HG03558 (cell line): ENCODE results near the gene EZH2.
A peak's percentile ranks its signal among the peaks of the same experiment; 100 is the strongest.

ENCODE experiments used
- ATAC-seq: cut with Tn5 transposase; IDR thresholded peaks from one replicate; pipeline ENCODE4 v1.9.1; 2021; ENCODE audit warnings: moderate number of reproducible peaks; ENCODE audit not compliant: unreplicated experiment; ENCODE audit errors: extremely low read depth

EZH2 gene

DNA sequence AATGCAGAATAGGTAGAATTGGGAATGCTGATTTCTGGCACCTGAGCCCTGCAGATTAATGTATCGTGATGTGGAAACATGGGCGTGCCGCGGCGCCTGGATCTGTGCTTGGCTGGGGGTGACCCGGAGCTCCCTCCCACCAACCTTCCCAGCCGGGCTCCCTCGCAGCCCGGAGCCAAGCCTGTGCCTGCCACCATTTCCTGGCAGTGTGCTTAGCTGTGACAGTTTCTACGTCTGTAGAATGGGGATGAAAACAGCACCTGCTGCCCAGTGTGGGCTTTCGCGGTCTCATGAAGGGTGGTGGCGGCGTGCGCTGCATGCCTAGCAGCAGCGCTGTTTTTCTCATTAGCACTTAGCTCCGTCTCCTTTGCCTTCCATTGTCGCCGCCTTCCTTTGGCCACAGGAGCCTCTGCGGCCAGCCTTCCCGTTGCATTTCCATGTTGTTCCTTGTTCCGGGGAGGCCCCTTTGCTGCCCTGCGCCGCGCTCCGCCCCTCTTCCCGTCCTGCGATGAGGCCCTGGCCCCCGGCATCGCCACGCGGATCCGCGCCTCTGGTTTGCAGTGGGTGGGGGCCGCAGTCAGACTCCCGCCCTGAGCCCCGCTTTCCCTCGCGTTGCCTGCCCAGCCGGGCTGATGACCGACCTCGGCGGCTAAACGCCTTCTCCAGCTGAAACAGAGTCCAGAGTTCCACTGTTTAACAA lies 101.2 kb downstream of the EZH2 start:
- no peak for ATAC-seq

DNA sequence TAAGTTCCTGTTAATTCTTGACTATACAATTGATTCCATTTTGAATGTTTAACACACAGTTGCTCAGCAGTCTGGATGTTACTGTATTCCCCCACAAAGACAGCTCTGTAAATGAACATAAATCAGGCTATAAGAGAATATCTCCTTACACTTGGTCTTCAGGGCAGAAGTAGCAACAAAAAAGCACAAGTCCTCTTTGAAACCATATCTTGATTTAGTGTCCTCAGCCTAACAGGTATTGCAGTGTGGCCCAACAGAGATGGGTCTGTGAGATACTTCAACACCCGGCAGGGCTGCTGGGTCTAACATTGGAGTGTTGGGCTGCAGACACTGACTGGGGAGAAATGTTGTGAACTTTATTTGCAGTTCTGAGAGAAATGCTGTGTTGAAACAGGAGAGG lies 109.6 kb downstream of the EZH2 start:
- ATAC-seq, result no peak

DNA sequence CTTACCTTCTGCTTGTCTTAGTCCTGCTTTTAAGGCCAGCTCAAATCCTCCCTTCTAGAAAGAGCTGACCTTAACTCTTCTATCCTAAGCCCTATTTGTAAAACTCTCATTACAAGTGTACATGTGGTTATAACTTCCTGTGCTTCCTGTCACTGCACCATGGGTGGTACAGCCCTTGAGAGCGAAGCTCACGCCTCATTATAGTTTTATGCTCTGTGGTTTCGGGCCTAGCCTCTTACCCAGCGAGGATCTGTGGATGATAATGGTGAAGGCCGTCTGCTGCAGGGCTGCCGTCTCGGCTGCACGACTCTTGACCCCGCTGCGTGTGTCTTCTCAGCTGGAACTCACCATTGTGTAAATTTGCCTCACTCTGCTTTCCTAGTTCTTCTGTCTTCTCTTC lies 110.8 kb downstream of the EZH2 start:
- peak; percentile 88 for ATAC-seq

DNA sequence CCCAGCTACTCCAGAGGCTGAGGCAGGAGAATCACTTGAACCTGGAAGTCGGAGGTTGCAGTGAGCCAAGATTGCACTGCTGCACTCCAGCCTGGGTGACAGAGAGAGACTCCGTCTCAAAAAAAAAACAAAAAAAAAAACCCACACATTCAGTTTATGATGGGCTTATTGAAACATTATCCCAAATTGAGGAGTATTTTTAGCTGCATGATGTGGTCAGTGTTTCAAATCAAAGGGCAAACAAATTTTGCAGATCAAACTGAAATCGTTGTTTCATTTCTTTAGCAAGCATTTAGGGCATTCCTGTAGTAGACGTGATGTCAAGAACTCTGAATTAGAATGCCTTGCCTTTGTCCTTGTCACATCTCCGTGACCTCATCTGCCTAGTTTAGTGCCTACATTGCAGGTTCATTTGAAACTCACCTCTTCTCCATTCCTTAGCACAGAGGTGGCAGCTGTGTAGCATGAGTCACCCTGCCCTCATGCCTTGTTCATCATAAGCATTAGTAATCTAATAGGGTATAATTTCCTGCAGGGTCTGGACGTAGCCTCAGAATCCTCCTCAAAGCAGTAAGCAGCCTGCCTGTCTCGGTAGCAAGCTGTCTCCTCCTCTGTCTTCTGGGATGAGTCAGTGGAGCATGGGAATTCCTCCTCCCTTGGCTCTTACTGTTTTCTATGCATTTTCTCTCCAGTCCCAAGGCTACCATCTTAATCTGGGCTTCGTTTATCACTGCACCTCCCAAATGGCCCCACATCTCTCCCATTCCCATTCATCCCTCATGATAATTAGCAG lies 111.6 kb downstream of the EZH2 start:
- no peak for ATAC-seq

DNA sequence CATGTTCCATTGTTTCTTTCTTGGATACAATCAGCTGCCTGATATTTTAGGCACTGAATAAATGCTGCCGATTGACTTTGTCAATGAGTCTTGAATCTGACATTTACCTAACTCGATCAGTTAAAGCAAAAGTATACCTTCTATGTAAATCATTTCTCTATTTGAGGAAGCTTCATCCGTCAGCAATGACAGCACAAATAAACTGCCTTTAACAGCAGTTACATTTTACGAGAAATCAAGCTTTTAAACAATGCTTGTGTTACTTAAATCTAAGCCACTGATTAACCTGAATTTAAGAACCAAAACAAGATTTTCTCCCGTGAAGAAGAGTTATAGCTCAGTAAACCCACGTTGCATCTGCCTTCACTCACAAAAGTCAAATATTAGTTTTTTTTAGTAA lies 114.1 kb downstream of the EZH2 start:
- no peak for ATAC-seq

DNA sequence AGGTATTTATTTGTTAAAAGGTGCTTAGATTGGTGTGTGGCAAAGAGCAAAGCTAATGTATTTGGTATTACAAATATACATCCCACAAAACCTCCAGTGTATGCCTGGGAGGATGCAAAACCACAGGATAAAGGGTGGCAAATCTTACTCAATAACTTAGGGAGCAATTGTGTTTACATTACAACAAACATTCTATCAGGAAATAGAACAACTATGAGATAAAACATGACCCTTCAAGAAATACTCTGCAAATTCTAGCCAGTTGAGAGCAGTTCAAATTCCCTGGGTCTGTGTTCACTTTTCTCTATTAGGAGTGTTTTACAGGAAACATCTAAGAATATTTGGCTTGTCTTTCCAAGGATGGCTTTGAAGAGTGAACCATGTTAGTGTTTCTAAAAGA lies 120.5 kb downstream of the EZH2 start:
- ATAC-seq, result no peak

DNA sequence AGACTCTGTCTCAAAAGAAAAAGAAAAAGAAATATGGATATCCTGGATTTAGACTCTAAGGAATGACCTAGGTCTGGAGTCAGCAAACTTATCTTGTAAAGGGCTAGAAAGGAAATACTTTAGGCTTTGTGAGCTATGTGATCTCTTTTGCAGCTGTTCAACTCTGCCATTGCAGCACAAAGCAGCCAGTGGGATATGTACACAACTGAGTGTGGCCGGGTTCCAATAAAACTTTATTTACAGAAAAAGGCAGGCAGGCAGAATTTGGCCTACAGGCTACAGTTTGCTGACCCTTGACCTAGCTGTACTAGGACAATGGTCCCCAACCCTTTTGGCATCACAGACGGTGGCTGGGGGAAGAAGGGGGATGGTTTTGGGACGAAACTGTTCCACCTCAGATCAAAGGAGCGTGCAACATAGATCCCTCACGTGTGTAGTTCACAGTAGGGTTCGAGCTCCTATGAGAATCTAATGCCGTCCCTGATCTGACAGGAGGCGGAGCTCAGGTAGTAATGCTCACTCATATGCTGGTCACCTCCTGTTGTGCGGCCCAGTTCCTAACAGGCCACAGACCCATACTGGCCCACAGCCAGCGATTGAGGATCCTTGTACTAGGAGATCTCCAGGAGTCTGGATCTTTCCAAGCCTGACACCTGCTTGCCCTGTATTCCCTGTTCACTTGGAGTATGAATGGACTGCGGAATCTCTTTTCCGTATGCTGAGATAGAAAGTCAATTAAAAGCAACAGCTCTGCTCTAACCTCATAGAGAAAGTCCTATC lies 122.4 kb downstream of the EZH2 start:
- ATAC-seq, result no peak
